Tibial nerve (tissue), 4 donors: Measurements from ENCODE around the gene PDZD4. TPM values are rescaled to one million over a fixed set of nuclear protein-coding genes. Genes with fewer than 3 reads are reported as not detected.

Source experiments
- DNase-seq, 2 donors: peaks; one replicate each; pipeline ENCODE4 v3.0.0-alpha.2; 2019; ENCODE audit warnings: low spot score in 2 of 2
- H3K27ac ChIP-seq, 4 donors: fragments of 200-600 bp; sonication (generic) in 3 of 4; one replicate each; pipeline ENCODE4 v1.5.1; 2017 to 2019; ENCODE audit warnings: mild to moderate bottlenecking in 1 of 4
- H3K27me3 ChIP-seq, 2 donors: fragments of 200-600 bp; sonication (generic) in 1 of 2; one replicate each; pipeline versions ENCODE4 v1.5.1 to v1.6.0; 2017 to 2019
- H3K36me3 ChIP-seq, 3 donors: fragments of 200-600 bp; sonication (generic); one replicate each; pipeline ENCODE4 v1.5.1; 2018 to 2019
- H3K4me1 ChIP-seq, 4 donors: fragments of 200-600 bp; sonication (generic) in 3 of 4; one replicate each; pipeline ENCODE4 v1.5.1; 2017 to 2019
- H3K4me3 ChIP-seq, 4 donors: fragments of 200-600 bp; sonication (generic) in 3 of 4; one replicate each; pipeline ENCODE4 v1.5.1; 2017 to 2019; ENCODE audit warnings: mild to moderate bottlenecking in 1 of 4, moderate library complexity in 1 of 4
- H3K9me3 ChIP-seq, 4 donors: fragments of 200-600 bp; sonication (generic) in 3 of 4; one replicate each; pipeline ENCODE4 v1.5.1; 2017 to 2019
- EP300 ChIP-seq, 2 donors: sonication (generic); formaldehyde crosslinking; IDR thresholded peaks; one replicate each; pipeline ENCODE4 v1.6.1; 2017; ENCODE audit warnings: antibody characterized with exemption in 2 of 2, mild to moderate bottlenecking in 1 of 2
- POLR2A ChIP-seq, 2 donors: fragments of 450-650 bp; IDR thresholded peaks; one replicate each; pipeline ENCODE4 v1.6.1; 2017; ENCODE audit warnings: antibody characterized with exemption in 2 of 2, mild to moderate bottlenecking in 2 of 2, moderate library complexity in 2 of 2
- WGBS, 2 donors: methylation state at CpG; one replicate each; pipeline ENCODE4 v1.1.5; 2018; 5-methylcytosine and 5-hydroxymethylcytosine counted together
- total RNA-seq, 4 donors: library from RNA; depleted of rRNA; stranded (reverse); fragments of >200 nt; gene quantifications; one replicate each; pipeline ENCODE4 v1.1.0, GENCODE V29; 2016
- TF ChIP-seq, protein P1 (sequence below), 5 experiments: fragments of 200-600 bp in 3 of 5; fragments of 450-650 bp in 2 of 5; sonication (generic) in 3 of 5; IDR thresholded peaks; one replicate each; pipeline ENCODE4 v1.5.1; 2016 to 2019; ENCODE audit warnings: antibody characterized with exemption in 5 of 5, mild to moderate bottlenecking in 3 of 5, moderate library complexity in 2 of 5

The PDZD4 gene, protein sequence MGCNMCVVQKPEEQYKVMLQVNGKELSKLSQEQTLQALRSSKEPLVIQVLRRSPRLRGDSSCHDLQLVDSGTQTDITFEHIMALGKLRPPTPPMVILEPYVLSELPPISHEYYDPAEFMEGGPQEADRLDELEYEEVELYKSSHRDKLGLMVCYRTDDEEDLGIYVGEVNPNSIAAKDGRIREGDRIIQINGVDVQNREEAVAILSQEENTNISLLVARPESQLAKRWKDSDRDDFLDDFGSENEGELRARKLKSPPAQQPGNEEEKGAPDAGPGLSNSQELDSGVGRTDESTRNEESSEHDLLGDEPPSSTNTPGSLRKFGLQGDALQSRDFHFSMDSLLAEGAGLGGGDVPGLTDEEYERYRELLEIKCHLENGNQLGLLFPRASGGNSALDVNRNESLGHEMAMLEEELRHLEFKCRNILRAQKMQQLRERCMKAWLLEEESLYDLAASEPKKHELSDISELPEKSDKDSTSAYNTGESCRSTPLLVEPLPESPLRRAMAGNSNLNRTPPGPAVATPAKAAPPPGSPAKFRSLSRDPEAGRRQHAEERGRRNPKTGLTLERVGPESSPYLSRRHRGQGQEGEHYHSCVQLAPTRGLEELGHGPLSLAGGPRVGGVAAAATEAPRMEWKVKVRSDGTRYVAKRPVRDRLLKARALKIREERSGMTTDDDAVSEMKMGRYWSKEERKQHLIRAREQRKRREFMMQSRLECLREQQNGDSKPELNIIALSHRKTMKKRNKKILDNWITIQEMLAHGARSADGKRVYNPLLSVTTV
- 10 to 100 TPM; 19.9 to 24.6 (median 21.2) TPM for total RNA-seq

DNA sequence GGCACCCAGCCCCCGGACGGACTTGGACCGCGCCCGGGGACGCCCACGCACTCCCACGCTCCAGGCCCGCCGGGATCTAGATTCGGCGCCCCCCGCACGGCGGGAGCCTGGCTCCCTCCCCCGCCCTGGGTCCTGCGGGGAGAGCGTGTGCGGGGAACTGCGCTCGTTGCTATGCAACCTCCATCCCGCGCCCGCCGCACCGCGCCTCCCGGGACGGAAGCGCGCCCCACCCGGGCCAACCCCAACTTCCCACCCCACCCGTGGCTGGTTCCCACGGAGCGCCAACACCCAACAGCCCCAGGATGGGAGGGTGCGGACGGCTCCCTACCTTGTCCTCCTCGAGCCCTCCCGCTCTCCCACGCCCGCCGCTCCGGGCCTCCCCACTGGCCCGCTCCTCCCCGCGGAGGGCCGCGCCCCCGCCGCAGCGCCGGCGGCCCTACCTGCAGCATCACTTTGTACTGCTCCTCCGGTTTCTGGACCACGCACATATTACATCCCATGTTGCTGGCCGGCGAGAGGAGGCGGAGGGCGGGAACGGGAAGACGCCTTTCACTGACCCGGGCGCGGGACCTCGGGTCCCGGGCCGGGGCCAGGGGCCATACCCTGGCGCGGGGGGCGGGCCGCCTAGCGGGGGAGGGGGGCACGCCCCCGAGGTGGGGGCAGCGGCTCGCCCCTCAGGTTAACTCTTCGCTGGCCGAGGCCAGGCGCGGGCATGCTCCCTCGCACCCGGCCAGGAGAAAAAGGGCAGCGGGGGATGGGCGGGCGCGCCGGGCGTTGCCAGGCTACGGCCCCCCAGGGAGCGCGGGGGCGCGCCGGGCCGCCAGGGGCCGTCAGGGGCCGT lies at the start of gene PDZD4:
Gene PDZD4 (minus strand): TSS at position 746 of the 841 bp plus-strand sequence. CDS start 246 bp downstream, at position 500.
- TF ChIP-seq EP300 (IDR thresholded peaks at IDR 0.05) (no peak), POLR2A (IDR thresholded peaks at IDR 0.05) (no peak)
- TF ChIP-seq, protein P1, sequence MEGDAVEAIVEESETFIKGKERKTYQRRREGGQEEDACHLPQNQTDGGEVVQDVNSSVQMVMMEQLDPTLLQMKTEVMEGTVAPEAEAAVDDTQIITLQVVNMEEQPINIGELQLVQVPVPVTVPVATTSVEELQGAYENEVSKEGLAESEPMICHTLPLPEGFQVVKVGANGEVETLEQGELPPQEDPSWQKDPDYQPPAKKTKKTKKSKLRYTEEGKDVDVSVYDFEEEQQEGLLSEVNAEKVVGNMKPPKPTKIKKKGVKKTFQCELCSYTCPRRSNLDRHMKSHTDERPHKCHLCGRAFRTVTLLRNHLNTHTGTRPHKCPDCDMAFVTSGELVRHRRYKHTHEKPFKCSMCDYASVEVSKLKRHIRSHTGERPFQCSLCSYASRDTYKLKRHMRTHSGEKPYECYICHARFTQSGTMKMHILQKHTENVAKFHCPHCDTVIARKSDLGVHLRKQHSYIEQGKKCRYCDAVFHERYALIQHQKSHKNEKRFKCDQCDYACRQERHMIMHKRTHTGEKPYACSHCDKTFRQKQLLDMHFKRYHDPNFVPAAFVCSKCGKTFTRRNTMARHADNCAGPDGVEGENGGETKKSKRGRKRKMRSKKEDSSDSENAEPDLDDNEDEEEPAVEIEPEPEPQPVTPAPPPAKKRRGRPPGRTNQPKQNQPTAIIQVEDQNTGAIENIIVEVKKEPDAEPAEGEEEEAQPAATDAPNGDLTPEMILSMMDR (IDR thresholded peaks at IDR 0.05) = no peak
- no peaks in the 10 kb centered on the region for H3K9me3 ChIP-seq
- H3K27ac ChIP-seq = peak within 1 kb of the TSS in 3 of 4 donors; percentile 45 to 75 (median 73)
- no peak for DNase-seq
- H3K4me3 ChIP-seq = peak within 1 kb of the TSS; percentile 35 to 62 (median 48)
- no peaks in the 10 kb centered on the region for H3K36me3 ChIP-seq
- 30% methylated on average over 62 of the region's 97 CpGs; no CpG with 5 or more reads in 1 of the 2 donors for WGBS, 2 donors
- H3K27me3 ChIP-seq = peaks cover 0 to 27% of the 10 kb centered on the region in 2 donors
- peaks cover 0 to 13% (median 0%) of the 10 kb centered on the region in 4 donors for H3K4me1 ChIP-seq

DNA sequence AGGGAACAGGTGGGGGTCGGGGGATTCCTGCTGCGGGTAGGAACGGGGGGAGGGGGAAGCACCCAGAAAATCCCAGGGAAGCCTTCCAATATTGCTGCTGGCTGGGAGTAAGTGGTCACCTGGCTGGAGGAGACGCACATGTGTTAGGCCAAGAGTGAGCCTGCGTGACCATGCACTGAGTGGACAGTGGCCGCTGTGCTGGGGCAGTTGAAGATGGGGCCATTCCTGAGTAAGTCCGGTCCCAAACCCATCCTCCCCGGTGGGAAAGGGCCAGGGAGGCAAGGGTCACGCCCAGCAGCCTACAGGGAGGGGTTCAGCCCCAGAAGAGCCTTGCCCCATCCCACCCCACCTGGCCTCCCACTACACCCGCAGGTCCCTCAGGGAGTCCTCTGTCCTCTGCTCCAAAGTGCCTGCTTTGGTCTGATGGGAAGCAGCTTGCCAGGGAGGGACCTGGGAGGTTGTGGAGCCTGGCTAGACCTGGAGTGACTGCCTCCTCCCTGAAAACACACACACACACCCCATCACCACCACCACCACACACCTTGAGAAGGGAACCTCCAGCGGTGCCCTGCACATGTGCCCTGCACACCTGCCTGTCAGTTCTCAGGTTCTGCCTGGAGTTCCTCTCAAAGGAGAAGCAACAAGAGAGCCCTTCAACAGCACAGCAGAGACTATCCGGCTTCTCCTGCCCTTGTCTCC lies 49.5 kb upstream of the PDZD4 start:
- H3K36me3 ChIP-seq = no peaks in the 10 kb centered on the region
- H3K4me3 ChIP-seq = no peak overlapping the region
- DNase-seq = no peak
- peak overlapping the region in 1 of 4 donors; percentile 4 for H3K27ac ChIP-seq
- 47 to 60% methylated on average over 3 to 12 of the region's 12 CpGs for WGBS, 2 donors
- H3K9me3 ChIP-seq = no peaks in the 10 kb centered on the region
- H3K4me1 ChIP-seq = peaks cover 0 to 10% (median 4%) of the 10 kb centered on the region in 4 donors
- TF ChIP-seq POLR2A (IDR thresholded peaks at IDR 0.05) (no peak), EP300 (IDR thresholded peaks at IDR 0.05) (no peak)
- TF ChIP-seq, protein P1 (IDR thresholded peaks at IDR 0.05) = no peak
- H3K27me3 ChIP-seq = peaks cover 0 to 87% of the 10 kb centered on the region in 2 donors

DNA sequence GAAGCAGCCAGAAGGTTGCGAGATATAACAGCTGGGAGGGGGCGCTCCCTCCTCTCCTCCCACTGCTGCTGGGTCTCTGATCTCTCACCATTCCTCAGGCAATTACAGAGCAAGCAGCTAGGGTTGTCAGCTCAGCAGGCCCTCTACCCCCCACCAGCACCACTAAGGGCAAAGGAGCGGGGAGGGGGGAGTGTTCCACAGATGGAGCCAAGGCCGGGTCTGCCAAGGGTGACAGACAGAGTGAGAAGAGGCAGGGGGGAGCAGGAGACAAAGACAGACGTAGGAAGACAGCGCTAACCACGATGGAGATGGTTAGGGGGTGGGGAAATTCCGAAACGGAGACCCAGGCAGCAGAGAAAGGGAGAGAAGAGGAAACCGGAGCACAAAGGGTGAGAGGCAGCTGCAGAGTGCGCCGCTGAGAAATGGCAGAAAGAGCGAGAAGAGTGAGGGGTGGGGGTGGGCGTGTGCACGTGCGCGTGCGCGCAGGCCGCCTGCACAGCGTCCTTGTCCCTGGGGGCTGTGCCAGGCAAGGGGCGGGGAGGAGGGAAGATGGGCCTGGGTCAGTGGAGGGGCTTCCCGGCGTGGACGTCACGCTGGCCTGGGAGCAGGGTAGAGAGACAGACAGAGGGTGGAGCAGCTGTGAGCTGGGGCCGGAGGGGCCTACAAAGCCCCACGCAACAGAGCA lies 48.8 kb upstream of the PDZD4 start:
- no peaks in the 10 kb centered on the region for H3K36me3 ChIP-seq
- peak overlapping the region in 1 of 4 donors; percentile 4 for H3K27ac ChIP-seq
- H3K9me3 ChIP-seq = no peaks in the 10 kb centered on the region
- H3K27me3 ChIP-seq = peaks cover 0 to 79% of the 10 kb centered on the region in 2 donors
- 4 to 15% methylated on average over 25 of the region's 28 CpGs for WGBS, 2 donors
- no peak for DNase-seq
- peaks cover 0 to 10% (median 4%) of the 10 kb centered on the region in 4 donors for H3K4me1 ChIP-seq
- H3K4me3 ChIP-seq = no peak overlapping the region
- no peak for TF ChIP-seq EP300 (IDR thresholded peaks at IDR 0.05)
- TF ChIP-seq, protein P1 (IDR thresholded peaks at IDR 0.05) = no peak
- no peak for TF ChIP-seq POLR2A (IDR thresholded peaks at IDR 0.05)

DNA sequence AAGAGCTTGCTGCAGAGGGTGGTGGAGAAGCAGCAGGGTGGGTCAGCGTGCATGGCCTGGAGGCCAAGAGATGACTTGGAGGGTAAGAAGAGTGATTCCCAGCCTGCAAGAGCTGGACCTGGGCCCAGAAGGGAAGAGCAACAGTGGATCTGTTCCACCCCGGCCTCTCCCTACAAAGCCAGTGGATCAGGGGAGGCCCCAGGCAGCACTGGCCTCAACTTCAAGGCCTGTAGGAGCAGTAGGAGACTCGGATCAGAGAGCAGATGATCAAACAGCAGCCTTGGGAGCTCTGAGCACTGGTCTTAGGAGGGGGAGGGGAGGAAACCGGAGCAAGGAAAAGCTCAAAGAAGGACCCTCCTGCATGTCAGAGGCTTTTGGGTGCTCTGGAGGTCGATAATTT lies 48.0 kb upstream of the PDZD4 start:
- H3K4me3 ChIP-seq = no peak overlapping the region
- H3K4me1 ChIP-seq = peaks cover 0 to 10% (median 4%) of the 10 kb centered on the region in 4 donors
- H3K27ac ChIP-seq = no peak overlapping the region
- TF ChIP-seq EP300 (IDR thresholded peaks at IDR 0.05) (no peak), POLR2A (IDR thresholded peaks at IDR 0.05) (no peak)
- TF ChIP-seq, protein P1 (IDR thresholded peaks at IDR 0.05) = no peak
- H3K9me3 ChIP-seq = no peaks in the 10 kb centered on the region
- DNase-seq = no peak
- no peaks in the 10 kb centered on the region for H3K36me3 ChIP-seq
- 6 to 41% methylated on average over 5 of the region's 5 CpGs for WGBS, 2 donors
- peaks cover 0 to 72% of the 10 kb centered on the region in 2 donors for H3K27me3 ChIP-seq
